WTC11 (cell line): ENCODE data around the gene EIF3K. TPM values are rescaled to one million over a fixed set of nuclear protein-coding genes. Genes with fewer than 3 reads are reported as not detected.

Experiments used
- ATAC-seq: fragments of 200-7000 bp; cut with Tn5 transposase; 2 replicates; pipeline ENCODE4 v1.10.0; 2021; ENCODE audit warnings: mild to moderate bottlenecking, moderate library complexity
- Bru-seq: library from RNA; stranded (reverse); fragments of 400-500 nt; gene quantifications from one replicate; lab custom pipeline; 2021; lab: Mats Ljungman, UMichigan
- CTCF ChIA-PET: fragments of 300-600 bp; sonication (Branson Sonifier 250); formaldehyde crosslinking; loops from one replicate; lab custom pipeline; 2021; ENCODE audit warnings: antibody characterized with exemption; lab: Charles Lee
- POLR2A ChIA-PET: fragments of 350-600 bp; sonication (Branson Sonifier 250); formaldehyde crosslinking; loops from one replicate; lab custom pipeline; 2021; ENCODE audit warnings: antibody characterized with exemption; lab: Charles Lee
- DNase-seq: peaks from one replicate; pipeline ENCODE4 v3.0.0; 2021; ENCODE audit warnings: low spot score
- H3K27ac Mint-ChIP-seq: 2 replicates; pipeline ENCODE4 v1.8.0; 2021; ENCODE audit warnings: mixed read lengths
- H3K27me3 Mint-ChIP-seq: 2 replicates; pipeline ENCODE4 v1.8.0; 2021; ENCODE audit warnings: low read depth, mild to moderate bottlenecking, moderate library complexity, mixed read lengths
- H3K36me3 Mint-ChIP-seq: 2 replicates; pipeline ENCODE4 v1.8.0; 2021; ENCODE audit warnings: mixed read lengths
- H3K4me1 Mint-ChIP-seq: 2 replicates; pipeline ENCODE4 v1.8.0; 2022; ENCODE audit warnings: mixed read lengths
- H3K4me3 Mint-ChIP-seq: 2 replicates; pipeline ENCODE4 v1.8.0; 2021; ENCODE audit warnings: mild to moderate bottlenecking, moderate library complexity, mixed read lengths
- H3K9me3 Mint-ChIP-seq: 2 replicates; pipeline ENCODE4 v1.8.0; 2021; ENCODE audit warnings: mixed read lengths
- CBFB ChIP-seq: sonication (generic); formaldehyde crosslinking; IDR thresholded peaks from 2 replicates; pipeline ENCODE4 v1.8.1; 2022; ENCODE audit warnings: mild to moderate bottlenecking, low read depth, missing genetic modification reagents
- ETV6 ChIP-seq: sonication (generic); formaldehyde crosslinking; IDR thresholded peaks from 2 replicates; pipeline ENCODE4 v1.8.1; 2022; ENCODE audit warnings: mild to moderate bottlenecking, missing genetic modification reagents
- FOXJ3 ChIP-seq: sonication (generic); formaldehyde crosslinking; IDR thresholded peaks from 2 replicates; pipeline ENCODE4 v1.9.0; 2021; ENCODE audit warnings: missing genetic modification reagents, mild to moderate bottlenecking, borderline replicate concordance
- FOXK1 ChIP-seq: sonication (generic); formaldehyde crosslinking; IDR thresholded peaks from 2 replicates; pipeline ENCODE4 v1.8.0; 2022; ENCODE audit warnings: mild to moderate bottlenecking, moderate library complexity, missing genetic modification reagents
- JUN ChIP-seq: sonication (generic); formaldehyde crosslinking; IDR thresholded peaks from 2 replicates; pipeline ENCODE4 v1.8.0; 2023; ENCODE audit warnings: mild to moderate bottlenecking, missing genetic modification reagents
- TEAD1 ChIP-seq: sonication (generic); formaldehyde crosslinking; IDR thresholded peaks from 2 replicates; pipeline ENCODE4 v1.8.0; 2022; ENCODE audit warnings: mild to moderate bottlenecking, missing genetic modification reagents
- TEAD4 ChIP-seq: sonication (generic); formaldehyde crosslinking; IDR thresholded peaks from 2 replicates; pipeline ENCODE4 v1.8.0; 2022; ENCODE audit warnings: mild to moderate bottlenecking, missing genetic modification reagents
- ZBTB21 ChIP-seq: sonication (generic); formaldehyde crosslinking; IDR thresholded peaks from 2 replicates; pipeline ENCODE4 v1.8.1; 2023; ENCODE audit warnings: mild to moderate bottlenecking, missing genetic modification reagents, borderline replicate concordance
- ZNF138 ChIP-seq: sonication (generic); formaldehyde crosslinking; conservative IDR thresholded peaks from 2 replicates; pipeline ENCODE4 v1.8.1; 2022; ENCODE audit warnings: mild to moderate bottlenecking, moderate library complexity, missing genetic modification reagents
- ZNF219 ChIP-seq: sonication (generic); formaldehyde crosslinking; IDR thresholded peaks from 2 replicates; pipeline ENCODE4 v1.8.0; 2023; ENCODE audit warnings: missing genetic modification reagents, mild to moderate bottlenecking, borderline replicate concordance
- ZNF232 ChIP-seq: sonication (generic); formaldehyde crosslinking; IDR thresholded peaks from 2 replicates; pipeline ENCODE4 v1.8.0; 2022; ENCODE audit warnings: mild to moderate bottlenecking, missing genetic modification reagents
- ZNF416 ChIP-seq: fragments of 250-450 bp; sonication (Bioruptor Pico); IDR thresholded peaks from 2 replicates; pipeline ENCODE4 v1.9.0; 2021; ENCODE audit warnings: mild to moderate bottlenecking, inconsistent platforms
- long read RNA-seq, 3 experiments: library from RNA in 1 of 3; library from capped mRNA in 1 of 3; library from polyadenylated mRNA in 1 of 3; unstranded in 2 of 3; stranded (forward) in 1 of 3; transcript quantifications; one replicate each; pipeline ENCODE4 v2.0.0, GENCODE V29; 2021
- total RNA-seq: library from RNA; stranded (reverse); gene quantifications from 3 replicates; pipeline ENCODE4 v1.2.3, GENCODE V29; 2021
- TF ChIP-seq, protein P1 (sequence below): sonication (generic); formaldehyde crosslinking; IDR thresholded peaks from 2 replicates; pipeline ENCODE4 v1.8.0; 2023; ENCODE audit warnings: missing genetic modification reagents, mild to moderate bottlenecking, borderline replicate concordance
- TF ChIP-seq, protein P2 (sequence below): sonication (generic); formaldehyde crosslinking; IDR thresholded peaks from 2 replicates; pipeline ENCODE4 v1.8.0; 2022; ENCODE audit warnings: mild to moderate bottlenecking, missing genetic modification reagents
- TF ChIP-seq, protein P3 (sequence below): sonication (generic); formaldehyde crosslinking; IDR thresholded peaks from 2 replicates; pipeline ENCODE4 v1.8.0; 2023; ENCODE audit warnings: missing genetic modification reagents
- TF ChIP-seq, protein P4 (sequence below): sonication (generic); formaldehyde crosslinking; IDR thresholded peaks from 2 replicates; pipeline ENCODE4 v1.8.1; 2022; ENCODE audit warnings: mild to moderate bottlenecking, moderate library complexity, missing genetic modification reagents
- TF ChIP-seq, protein P5 (sequence below): sonication (generic); formaldehyde crosslinking; IDR thresholded peaks from 2 replicates; pipeline ENCODE4 v1.8.0; 2022; ENCODE audit warnings: mild to moderate bottlenecking, missing genetic modification reagents
- TF ChIP-seq, protein P6 (sequence below): sonication (generic); formaldehyde crosslinking; IDR thresholded peaks from 2 replicates; pipeline ENCODE4 v1.8.0; 2022; ENCODE audit warnings: missing genetic modification reagents
- TF ChIP-seq, protein P7 (sequence below): sonication (generic); formaldehyde crosslinking; IDR thresholded peaks from 2 replicates; pipeline ENCODE4 v1.8.1; 2022; ENCODE audit warnings: mild to moderate bottlenecking, missing genetic modification reagents, moderate library complexity, borderline replicate concordance

Gene EIF3K, protein sequence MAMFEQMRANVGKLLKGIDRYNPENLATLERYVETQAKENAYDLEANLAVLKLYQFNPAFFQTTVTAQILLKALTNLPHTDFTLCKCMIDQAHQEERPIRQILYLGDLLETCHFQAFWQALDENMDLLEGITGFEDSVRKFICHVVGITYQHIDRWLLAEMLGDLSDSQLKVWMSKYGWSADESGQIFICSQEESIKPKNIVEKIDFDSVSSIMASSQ
- total RNA-seq, result 389 to 416 TPM (median 410 TPM) in 3 replicates
- percentile 84 among the genes with signal in this experiment for Bru-seq, nascent RNA
- long read RNA-seq, experiment 1, transcript EIF3K-201 (8 exons, 864 nt), result major isoform, 229 of 260 reads
- long read RNA-seq, experiment 1, transcript EIF3K-211 (7 exons, 670 nt), result minor isoform, 12 of 260 reads
- long read RNA-seq, experiment 1, partial matches to known transcripts, result 6 of 260 reads
- long read RNA-seq, experiment 1, other reads (novel, unspliced or antisense), result 8 of 260 reads
- long read RNA-seq, experiment 2, transcript EIF3K-201 (8 exons, 864 nt), result major isoform, 284 of 389 reads
- long read RNA-seq, experiment 2, transcript EIF3K-211 (7 exons, 670 nt), result minor isoform, 24 of 389 reads
- long read RNA-seq, experiment 2, transcript EIF3K-203 (7 exons, 1,327 nt), result minor isoform, 8 of 389 reads
- long read RNA-seq, experiment 2, partial matches to known transcripts, result 19 of 389 reads
- long read RNA-seq, experiment 2, other reads (novel, unspliced or antisense), result 46 of 389 reads
- long read RNA-seq, experiment 3, transcript EIF3K-201 (8 exons, 864 nt), result major isoform, 113 of 136 reads
- long read RNA-seq, experiment 3, partial matches to known transcripts, result 4 of 136 reads
- long read RNA-seq, experiment 3, other reads (novel, unspliced or antisense), result 12 of 136 reads

DNA sequence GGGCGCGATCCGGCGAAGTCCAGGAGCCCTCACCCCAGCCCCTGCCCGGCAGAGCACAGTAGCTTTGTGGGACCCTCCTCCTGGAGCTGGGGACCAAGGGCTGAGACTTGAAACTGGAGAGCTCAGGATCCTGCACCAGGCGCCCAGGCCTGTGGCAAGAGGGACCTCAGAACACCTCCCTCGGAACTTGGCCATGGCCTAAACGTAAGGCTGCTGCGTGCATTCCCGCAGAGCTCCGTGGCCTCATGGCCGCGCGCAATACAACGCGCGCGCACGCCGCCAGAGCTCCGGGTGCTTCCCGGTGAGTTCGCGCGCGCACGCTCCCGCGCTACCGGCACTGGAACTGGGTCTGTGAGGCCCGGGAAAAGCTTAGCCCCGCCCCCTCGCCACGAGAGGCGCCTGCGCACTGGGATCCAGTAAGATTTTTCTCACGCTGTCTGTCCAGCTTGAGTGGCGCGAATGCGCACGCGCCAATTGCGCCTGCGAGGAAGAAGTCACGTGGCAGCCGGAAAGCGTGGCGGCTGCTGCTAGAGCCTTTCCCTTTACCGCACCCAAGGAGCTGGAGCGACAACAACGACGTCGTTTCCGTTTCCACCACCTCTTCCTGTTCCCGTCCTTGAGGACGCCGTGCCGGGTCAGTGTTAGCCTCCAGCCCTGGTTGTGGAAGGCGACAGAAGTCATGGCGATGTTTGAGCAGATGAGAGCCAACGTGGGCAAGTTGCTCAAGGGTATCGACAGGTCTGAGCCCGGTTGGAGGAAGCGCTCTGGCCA lies at the start of gene EIF3K:
EIF3K (plus strand) TSS at position 599 of the 771 bp plus-strand sequence; CDS start at position 680, 81 bp downstream.
- H3K36me3 Mint-ChIP-seq, result peaks cover 32% of the 10 kb centered on the region
- CTCF ChIA-PET, result interaction anchor here (0.6 to 2.4 kb wide), 20 partner anchors 16 to 357 kb away, joined by 3 to 32 read pairs (median 5); partner anchors contain the start of genes ACTN4, FAM98C, GGN and MRPS12
- no peaks in the 10 kb centered on the region for H3K9me3 Mint-ChIP-seq
- POLR2A ChIA-PET, result interaction anchor here (0.5 to 2.6 kb wide), 11 partner anchors 16 to 386 kb away, joined by 3 to 28 read pairs (median 4); partner anchors contain the start of gene ACTN4
- peak within 1 kb of the TSS; percentile 100 for H3K4me3 Mint-ChIP-seq
- H3K4me1 Mint-ChIP-seq, result peaks cover 45% of the 10 kb centered on the region
- peak within 1 kb of the TSS; percentile 99 for H3K27ac Mint-ChIP-seq
- DNase-seq (peak; percentile 99), ATAC-seq (peak; percentile 85)
- H3K27me3 Mint-ChIP-seq, result no peaks in the 10 kb centered on the region; the same call in 1 of the 2 replicates
- TF ChIP-seq, protein P1, sequence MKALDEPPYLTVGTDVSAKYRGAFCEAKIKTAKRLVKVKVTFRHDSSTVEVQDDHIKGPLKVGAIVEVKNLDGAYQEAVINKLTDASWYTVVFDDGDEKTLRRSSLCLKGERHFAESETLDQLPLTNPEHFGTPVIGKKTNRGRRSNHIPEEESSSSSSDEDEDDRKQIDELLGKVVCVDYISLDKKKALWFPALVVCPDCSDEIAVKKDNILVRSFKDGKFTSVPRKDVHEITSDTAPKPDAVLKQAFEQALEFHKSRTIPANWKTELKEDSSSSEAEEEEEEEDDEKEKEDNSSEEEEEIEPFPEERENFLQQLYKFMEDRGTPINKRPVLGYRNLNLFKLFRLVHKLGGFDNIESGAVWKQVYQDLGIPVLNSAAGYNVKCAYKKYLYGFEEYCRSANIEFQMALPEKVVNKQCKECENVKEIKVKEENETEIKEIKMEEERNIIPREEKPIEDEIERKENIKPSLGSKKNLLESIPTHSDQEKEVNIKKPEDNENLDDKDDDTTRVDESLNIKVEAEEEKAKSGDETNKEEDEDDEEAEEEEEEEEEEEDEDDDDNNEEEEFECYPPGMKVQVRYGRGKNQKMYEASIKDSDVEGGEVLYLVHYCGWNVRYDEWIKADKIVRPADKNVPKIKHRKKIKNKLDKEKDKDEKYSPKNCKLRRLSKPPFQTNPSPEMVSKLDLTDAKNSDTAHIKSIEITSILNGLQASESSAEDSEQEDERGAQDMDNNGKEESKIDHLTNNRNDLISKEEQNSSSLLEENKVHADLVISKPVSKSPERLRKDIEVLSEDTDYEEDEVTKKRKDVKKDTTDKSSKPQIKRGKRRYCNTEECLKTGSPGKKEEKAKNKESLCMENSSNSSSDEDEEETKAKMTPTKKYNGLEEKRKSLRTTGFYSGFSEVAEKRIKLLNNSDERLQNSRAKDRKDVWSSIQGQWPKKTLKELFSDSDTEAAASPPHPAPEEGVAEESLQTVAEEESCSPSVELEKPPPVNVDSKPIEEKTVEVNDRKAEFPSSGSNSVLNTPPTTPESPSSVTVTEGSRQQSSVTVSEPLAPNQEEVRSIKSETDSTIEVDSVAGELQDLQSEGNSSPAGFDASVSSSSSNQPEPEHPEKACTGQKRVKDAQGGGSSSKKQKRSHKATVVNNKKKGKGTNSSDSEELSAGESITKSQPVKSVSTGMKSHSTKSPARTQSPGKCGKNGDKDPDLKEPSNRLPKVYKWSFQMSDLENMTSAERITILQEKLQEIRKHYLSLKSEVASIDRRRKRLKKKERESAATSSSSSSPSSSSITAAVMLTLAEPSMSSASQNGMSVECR (CRISPR knock-in tag), result 0 out of 2 replicates have a peak, but pooled peaks have one; percentile 20
- TF ChIP-seq CBFB (CRISPR knock-in tag), result peak; percentile 77; the same call in 1 of the 2 replicates
- TF ChIP-seq TEAD4 (CRISPR knock-in tag), result peak; percentile 60; the same call in 1 of the 2 replicates
- peak; percentile 85 for TF ChIP-seq ETV6 (CRISPR knock-in tag)
- TF ChIP-seq ZNF232 (CRISPR knock-in tag), result 0 out of 2 replicates have a peak, but pooled peaks have one; percentile 68
- TF ChIP-seq ZBTB21 (CRISPR knock-in tag), result 0 out of 2 replicates have a peak, but pooled peaks have one; percentile 65
- TF ChIP-seq TEAD1 (CRISPR knock-in tag), result peak; percentile 81
- peak; percentile 99 for TF ChIP-seq FOXK1 (CRISPR knock-in tag)
- TF ChIP-seq, protein P2, sequence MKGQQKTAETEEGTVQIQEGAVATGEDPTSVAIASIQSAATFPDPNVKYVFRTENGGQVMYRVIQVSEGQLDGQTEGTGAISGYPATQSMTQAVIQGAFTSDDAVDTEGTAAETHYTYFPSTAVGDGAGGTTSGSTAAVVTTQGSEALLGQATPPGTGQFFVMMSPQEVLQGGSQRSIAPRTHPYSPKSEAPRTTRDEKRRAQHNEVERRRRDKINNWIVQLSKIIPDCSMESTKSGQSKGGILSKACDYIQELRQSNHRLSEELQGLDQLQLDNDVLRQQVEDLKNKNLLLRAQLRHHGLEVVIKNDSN (CRISPR knock-in tag), result peak; percentile 99
- TF ChIP-seq, protein P3, sequence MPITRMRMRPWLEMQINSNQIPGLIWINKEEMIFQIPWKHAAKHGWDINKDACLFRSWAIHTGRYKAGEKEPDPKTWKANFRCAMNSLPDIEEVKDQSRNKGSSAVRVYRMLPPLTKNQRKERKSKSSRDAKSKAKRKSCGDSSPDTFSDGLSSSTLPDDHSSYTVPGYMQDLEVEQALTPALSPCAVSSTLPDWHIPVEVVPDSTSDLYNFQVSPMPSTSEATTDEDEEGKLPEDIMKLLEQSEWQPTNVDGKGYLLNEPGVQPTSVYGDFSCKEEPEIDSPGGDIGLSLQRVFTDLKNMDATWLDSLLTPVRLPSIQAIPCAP (CRISPR knock-in tag), result peak; percentile 80
- no peak for TF ChIP-seq ZNF138 (CRISPR knock-in tag)
- TF ChIP-seq, protein P4, sequence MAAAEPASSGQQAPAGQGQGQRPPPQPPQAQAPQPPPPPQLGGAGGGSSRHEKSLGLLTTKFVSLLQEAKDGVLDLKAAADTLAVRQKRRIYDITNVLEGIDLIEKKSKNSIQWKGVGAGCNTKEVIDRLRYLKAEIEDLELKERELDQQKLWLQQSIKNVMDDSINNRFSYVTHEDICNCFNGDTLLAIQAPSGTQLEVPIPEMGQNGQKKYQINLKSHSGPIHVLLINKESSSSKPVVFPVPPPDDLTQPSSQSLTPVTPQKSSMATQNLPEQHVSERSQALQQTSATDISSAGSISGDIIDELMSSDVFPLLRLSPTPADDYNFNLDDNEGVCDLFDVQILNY (CRISPR knock-in tag), result peak; percentile 80
- TF ChIP-seq, protein P5, sequence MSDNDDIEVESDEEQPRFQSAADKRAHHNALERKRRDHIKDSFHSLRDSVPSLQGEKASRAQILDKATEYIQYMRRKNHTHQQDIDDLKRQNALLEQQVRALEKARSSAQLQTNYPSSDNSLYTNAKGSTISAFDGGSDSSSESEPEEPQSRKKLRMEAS (CRISPR knock-in tag), result peak; percentile 90
- no peak for TF ChIP-seq ZNF219 (CRISPR knock-in tag)
- peak; percentile 85 for TF ChIP-seq JUN (CRISPR knock-in tag)
- TF ChIP-seq, protein P6, sequence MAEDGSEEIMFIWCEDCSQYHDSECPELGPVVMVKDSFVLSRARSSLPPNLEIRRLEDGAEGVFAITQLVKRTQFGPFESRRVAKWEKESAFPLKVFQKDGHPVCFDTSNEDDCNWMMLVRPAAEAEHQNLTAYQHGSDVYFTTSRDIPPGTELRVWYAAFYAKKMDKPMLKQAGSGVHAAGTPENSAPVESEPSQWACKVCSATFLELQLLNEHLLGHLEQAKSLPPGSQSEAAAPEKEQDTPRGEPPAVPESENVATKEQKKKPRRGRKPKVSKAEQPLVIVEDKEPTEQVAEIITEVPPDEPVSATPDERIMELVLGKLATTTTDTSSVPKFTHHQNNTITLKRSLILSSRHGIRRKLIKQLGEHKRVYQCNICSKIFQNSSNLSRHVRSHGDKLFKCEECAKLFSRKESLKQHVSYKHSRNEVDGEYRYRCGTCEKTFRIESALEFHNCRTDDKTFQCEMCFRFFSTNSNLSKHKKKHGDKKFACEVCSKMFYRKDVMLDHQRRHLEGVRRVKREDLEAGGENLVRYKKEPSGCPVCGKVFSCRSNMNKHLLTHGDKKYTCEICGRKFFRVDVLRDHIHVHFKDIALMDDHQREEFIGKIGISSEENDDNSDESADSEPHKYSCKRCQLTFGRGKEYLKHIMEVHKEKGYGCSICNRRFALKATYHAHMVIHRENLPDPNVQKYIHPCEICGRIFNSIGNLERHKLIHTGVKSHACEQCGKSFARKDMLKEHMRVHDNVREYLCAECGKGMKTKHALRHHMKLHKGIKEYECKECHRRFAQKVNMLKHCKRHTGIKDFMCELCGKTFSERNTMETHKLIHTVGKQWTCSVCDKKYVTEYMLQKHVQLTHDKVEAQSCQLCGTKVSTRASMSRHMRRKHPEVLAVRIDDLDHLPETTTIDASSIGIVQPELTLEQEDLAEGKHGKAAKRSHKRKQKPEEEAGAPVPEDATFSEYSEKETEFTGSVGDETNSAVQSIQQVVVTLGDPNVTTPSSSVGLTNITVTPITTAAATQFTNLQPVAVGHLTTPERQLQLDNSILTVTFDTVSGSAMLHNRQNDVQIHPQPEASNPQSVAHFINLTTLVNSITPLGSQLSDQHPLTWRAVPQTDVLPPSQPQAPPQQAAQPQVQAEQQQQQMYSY (CRISPR knock-in tag), result 0 out of 2 replicates have a peak, but pooled peaks have one; percentile 23
- TF ChIP-seq FOXJ3 (CRISPR knock-in tag), result no peak
- TF ChIP-seq ZNF416, result no peak
- TF ChIP-seq, protein P7, sequence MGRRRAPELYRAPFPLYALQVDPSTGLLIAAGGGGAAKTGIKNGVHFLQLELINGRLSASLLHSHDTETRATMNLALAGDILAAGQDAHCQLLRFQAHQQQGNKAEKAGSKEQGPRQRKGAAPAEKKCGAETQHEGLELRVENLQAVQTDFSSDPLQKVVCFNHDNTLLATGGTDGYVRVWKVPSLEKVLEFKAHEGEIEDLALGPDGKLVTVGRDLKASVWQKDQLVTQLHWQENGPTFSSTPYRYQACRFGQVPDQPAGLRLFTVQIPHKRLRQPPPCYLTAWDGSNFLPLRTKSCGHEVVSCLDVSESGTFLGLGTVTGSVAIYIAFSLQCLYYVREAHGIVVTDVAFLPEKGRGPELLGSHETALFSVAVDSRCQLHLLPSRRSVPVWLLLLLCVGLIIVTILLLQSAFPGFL, result no peak
